Renal pelvis (tissue), 4 donors: ENCODE measurements around the gene GLT1D1. TPM values are rescaled to one million over a fixed set of nuclear protein-coding genes. Genes with fewer than 3 reads are reported as not detected.

Experiments
- DNase-seq: peaks from one replicate; pipeline ENCODE4 v3.0.0-alpha.2; 2013
- polyA plus RNA-seq, 3 donors: library from polyadenylated mRNA; unstranded; fragments of 120-200 nt; gene quantifications; one replicate each; pipeline ENCODE4 v1.2.1, GENCODE V29; 2013; ENCODE audit not compliant: insufficient read length in 3 of 3

The GLT1D1 gene
- polyA plus RNA-seq, 3 donors: 1.7 to 2.7 (median 2.2) TPM

DNA sequence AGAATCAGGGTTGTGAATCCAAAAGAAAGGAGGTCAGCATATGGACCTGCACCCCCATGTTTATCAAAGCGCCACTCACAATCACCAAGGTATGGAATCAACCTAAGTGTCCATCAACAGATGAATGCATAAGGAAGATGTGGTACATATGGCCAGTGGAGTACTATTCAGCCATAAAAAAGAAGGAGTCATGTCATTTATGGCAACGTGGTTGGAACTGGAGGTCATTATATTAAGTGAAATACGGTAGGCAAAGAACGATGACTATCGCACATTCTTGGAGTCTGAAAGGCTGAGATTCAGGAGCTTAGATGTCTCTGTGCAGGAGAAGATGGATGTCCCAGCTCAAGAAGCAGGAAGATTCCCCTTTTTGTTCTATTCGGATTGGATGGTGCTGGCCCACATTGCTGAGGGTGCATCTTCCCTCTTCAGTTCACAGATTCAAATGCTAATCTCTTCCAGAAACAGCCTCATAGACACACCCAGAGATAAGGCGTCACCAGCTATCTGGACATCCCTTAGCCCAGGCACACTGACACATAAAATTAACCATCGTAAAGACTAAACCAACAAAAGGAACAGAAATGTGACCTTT lies 108.1 kb downstream of the GLT1D1 start:
- DNase-seq: no peak

- no peak for DNase-seq
Observed at GRCh38 chr12:128961957-128962356, 108.7 kb downstream of the GLT1D1 start.

GRCh38 chr12:128966203-128966810 lies 113.0 kb downstream of the GLT1D1 start:
- no peak for DNase-seq

DNA sequence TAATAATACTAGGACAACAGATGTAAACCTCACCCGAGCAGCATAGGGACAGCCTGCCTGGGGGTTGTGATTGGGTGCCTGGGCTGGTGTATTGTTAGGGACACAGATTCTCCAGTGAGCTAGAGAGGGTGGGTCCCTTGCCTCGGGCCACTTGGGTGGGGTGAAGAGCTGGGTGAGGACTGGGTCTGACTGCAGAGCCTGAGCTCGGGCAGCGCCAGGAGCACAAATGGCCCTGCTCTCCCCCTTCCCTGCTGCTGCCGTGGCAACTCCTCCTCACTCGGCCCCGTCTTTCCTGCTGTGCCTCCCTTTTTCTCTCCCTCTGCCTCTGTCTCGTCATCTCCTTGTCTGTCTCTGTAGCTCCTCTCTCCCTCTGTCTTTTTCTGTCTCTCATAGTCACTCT lies 115.4 kb downstream of the GLT1D1 start:
- no peak for DNase-seq

GRCh38 chr12:128969480-128970055 lies 116.3 kb downstream of the GLT1D1 start:
- no peak for DNase-seq

- no peak for DNase-seq
Observed at GRCh38 chr12:128970110-128970509, 116.8 kb downstream of the GLT1D1 start.

DNA sequence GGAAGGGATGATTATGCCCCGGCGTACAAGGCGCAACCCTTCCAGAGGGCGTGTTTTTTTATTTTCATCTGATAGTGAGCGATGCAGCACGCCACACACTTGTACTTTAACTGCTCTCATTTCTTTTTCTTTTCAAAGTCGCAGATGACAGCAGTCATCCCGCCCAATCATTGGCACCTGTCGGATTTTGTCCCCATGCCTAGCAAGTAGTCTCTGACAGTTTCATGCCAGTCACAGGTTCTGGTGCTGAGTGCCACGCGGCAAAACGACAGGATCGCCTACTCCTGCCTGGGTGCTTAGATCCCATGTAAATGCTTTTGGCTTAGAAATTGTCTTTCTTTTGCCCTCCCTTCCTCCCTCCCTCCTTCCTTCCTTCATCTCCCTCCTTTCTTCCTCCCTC lies 117.7 kb downstream of the GLT1D1 start:
- DNase-seq: no peak

DNA sequence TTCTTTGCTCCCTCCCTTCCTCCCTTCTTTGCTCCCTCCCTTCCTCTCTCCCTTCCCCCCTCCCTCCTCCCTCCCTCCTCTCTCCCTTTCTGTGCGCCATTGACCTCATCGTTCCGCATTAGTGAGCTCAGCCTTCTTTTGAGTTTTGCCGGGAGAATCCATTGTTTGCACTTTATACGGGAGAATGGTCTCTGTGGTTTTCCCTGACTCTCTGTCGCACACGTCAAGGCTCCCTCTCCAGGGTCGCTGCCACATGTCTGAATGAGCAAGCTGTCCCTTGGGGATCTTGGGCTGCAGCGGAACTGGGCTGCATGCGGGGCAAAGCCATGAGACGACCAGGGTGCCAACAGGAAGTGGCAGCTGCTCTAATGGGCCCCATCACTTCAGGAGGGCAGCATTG lies 118.5 kb downstream of the GLT1D1 start:
- DNase-seq: no peak

- DNase-seq: no peak
Observed at GRCh38 chr12:128973883-128974681, 120.8 kb downstream of the GLT1D1 start.

DNA sequence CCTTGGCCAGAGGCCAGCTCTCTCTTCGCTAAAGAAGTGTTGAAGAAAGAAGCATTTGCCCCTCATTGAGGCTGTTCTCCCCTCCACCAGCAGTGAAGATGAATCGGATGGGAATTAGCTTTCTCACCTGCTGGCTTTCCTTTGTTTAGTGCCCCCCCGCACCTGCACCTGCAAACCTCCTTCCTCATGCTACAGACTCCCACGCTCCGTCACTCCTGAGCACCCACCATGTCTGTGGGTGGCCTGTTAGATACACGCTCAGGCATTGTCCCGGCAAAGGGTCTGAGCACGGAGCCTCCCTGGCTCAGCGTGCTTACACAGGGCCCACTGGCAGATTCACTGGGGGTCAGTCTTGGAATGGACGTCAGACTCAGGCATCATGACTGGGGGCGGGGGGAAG lies 121.6 kb downstream of the GLT1D1 start:
- no peak for DNase-seq

DNA sequence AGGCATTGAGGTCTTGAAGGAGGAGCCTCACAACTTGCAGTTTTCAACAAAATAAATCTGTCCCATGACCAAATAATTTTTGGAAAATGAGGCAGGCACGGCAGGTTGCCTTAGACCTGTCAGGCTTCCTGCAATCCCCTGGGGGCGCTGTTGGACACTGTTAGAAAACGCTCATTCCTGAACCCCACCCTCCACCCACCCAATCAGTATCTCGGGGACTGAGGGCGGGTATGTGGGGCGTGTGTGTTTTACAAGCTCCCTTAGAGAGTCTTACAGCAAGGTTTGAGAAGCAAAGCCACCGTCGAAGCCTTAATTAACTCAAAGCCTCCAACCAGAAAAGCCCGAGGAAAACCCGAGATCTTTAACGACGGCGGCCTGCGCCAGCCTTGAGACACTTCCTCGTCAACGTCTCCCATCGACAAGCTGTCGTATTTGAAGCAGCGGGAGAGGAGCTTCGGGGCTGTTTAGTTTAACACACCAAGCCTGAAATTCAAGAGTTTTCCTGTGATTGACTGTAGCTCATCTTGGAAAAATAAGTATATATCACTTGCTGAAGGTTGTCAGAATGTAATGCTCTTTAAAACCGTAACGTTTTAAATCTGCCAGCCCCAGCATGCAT lies 123.0 kb downstream of the GLT1D1 start:
- peak; percentile 58 for DNase-seq

- DNase-seq: no peak
Observed at GRCh38 chr12:128977441-128977840, 124.2 kb downstream of the GLT1D1 start.

GRCh38 chr12:128978067-128978466 lies 124.8 kb downstream of the GLT1D1 start:
- DNase-seq: no peak

DNA sequence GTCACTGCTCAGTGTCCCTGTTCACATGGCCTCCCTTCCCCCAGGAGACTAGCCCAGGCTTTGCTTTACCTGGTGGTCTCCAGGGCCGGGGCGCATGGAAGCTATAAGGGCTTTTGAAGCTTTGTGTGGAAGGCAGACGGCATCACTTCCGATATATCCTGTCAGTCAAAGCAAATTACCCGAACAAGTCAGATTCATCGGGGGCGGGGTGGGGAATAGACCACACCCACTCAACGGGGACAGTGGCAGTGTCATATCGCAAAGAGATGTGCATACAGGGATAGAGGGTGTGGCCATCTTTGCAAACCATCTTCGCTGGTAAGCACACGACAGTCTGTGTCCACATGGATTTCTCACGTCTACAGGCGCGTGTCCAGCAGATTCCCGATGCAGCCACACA lies 127.3 kb downstream of the GLT1D1 start:
- no peak for DNase-seq

GRCh38 chr12:128981971-128982533 lies 128.8 kb downstream of the GLT1D1 start:
- no peak for DNase-seq

- DNase-seq: no peak
Observed at GRCh38 chr12:128982933-128983332, 129.7 kb downstream of the GLT1D1 start.

DNA sequence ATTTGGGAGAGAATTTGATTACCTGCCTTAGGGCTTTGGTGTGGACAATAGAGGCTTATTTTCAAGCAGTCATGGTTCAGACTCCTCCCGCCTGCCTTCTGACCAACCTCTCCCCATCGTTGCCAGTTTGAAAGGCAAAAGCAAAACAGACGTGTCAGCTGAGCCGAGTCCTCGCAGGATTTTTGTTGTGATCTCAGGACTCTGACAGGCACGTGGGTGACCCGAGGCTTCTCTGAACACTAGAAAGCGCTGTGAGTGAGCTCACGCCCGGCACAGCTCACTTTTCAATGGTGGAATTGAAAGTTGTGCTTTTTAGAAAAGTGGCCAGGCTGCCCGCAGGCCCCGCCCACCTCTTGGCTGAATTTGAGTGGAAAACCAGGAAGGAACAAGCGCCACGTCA lies 130.1 kb downstream of the GLT1D1 start:
- no peak for DNase-seq

GRCh38 chr12:128986957-128987356 lies 133.7 kb downstream of the GLT1D1 start:
- no peak for DNase-seq

GRCh38 chr12:128989287-128989686 lies 136.0 kb downstream of the GLT1D1 start:
- DNase-seq: no peak

GRCh38 chr12:128991716-128992115 lies 138.4 kb downstream of the GLT1D1 start:
- DNase-seq: no peak

- DNase-seq: no peak
Observed at GRCh38 chr12:128992116-128992515, 138.8 kb downstream of the GLT1D1 start.

- no peak for DNase-seq
Observed at GRCh38 chr12:128992550-128992949, 139.3 kb downstream of the GLT1D1 start.
